Measurements from ENCODE around the gene P4HA2. TPM values are rescaled to one million over a fixed set of nuclear protein-coding genes. Genes with fewer than 3 reads are reported as not detected.

Gene P4HA2
- total RNA-seq, 2 experiments from 2014 or later = 0.32 to 7.2 TPM

- Histone ChIP-seq H3K4me2 (ENCODE audit: low read length) (no peak overlapping the region), H2AFZ (ENCODE audit: low read length) (no peak overlapping the region), H3K9me2 (ENCODE audit: insufficient read depth, low read length) (no peaks in the 10 kb centered on the region), H3K4me3 (ENCODE audit: low read depth, low read length, poor library complexity, severe bottlenecking) (no peak overlapping the region), H3K36me3 (ENCODE audit: insufficient read depth, low read length) (no peaks in the 10 kb centered on the region; the same call in 1 of the 2 replicates), H3K9me3 (ENCODE audit: low read length) (no peaks in the 10 kb centered on the region), H3K27ac (ENCODE audit: low read depth, low read length, poor library complexity, severe bottlenecking) (no peak overlapping the region), H3K79me2 (ENCODE audit: insufficient read depth, low read depth, low read length) (no peaks in the 10 kb centered on the region), H4K20me1 (ENCODE audit: insufficient read depth, low read length) (no peaks in the 10 kb centered on the region), H3K4me1 (ENCODE audit: insufficient read depth, low read length, poor library complexity, severe bottlenecking) (peaks cover 32% of the 10 kb centered on the region)
- ChIA-PET POLR2A (no interaction called here), CTCF (ENCODE audit: unreplicated experiment) (no interaction called here)
- no peak for TF ChIP-seq EZH2phosphoT487 (IDR thresholded peaks at IDR 0.05; ENCODE audit: borderline replicate concordance, low read depth, low read length)
- TF ChIP-seq, protein P1, sequence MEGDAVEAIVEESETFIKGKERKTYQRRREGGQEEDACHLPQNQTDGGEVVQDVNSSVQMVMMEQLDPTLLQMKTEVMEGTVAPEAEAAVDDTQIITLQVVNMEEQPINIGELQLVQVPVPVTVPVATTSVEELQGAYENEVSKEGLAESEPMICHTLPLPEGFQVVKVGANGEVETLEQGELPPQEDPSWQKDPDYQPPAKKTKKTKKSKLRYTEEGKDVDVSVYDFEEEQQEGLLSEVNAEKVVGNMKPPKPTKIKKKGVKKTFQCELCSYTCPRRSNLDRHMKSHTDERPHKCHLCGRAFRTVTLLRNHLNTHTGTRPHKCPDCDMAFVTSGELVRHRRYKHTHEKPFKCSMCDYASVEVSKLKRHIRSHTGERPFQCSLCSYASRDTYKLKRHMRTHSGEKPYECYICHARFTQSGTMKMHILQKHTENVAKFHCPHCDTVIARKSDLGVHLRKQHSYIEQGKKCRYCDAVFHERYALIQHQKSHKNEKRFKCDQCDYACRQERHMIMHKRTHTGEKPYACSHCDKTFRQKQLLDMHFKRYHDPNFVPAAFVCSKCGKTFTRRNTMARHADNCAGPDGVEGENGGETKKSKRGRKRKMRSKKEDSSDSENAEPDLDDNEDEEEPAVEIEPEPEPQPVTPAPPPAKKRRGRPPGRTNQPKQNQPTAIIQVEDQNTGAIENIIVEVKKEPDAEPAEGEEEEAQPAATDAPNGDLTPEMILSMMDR (conservative IDR thresholded peaks at IDR 0.05; ENCODE audit: low read length) = no peak
- intact Hi-C loops (cut with micrococcal nuclease; ENCODE audit: unreplicated experiment) = no loop called here
- BruUV-seq (replicated peaks) = no TSS peak
- no peak for DNase-seq (ENCODE audit: low spot score)
Observed at GRCh38 chr5:132219981-132220380, 7.7 kb downstream of the P4HA2 start.

- Histone ChIP-seq H3K9me3 (ENCODE audit: low read length) (no peaks in the 10 kb centered on the region), H3K9me2 (ENCODE audit: insufficient read depth, low read length) (no peaks in the 10 kb centered on the region), H3K36me3 (ENCODE audit: insufficient read depth, low read length) (no peaks in the 10 kb centered on the region; the same call in 1 of the 2 replicates), H3K79me2 (ENCODE audit: insufficient read depth, low read depth, low read length) (no peaks in the 10 kb centered on the region), H4K20me1 (ENCODE audit: insufficient read depth, low read length) (no peaks in the 10 kb centered on the region), H3K27ac (ENCODE audit: low read depth, low read length, poor library complexity, severe bottlenecking) (no peak overlapping the region), H3K4me1 (ENCODE audit: insufficient read depth, low read length, poor library complexity, severe bottlenecking) (peaks cover 28% of the 10 kb centered on the region), H3K4me2 (ENCODE audit: low read length) (no peak overlapping the region), H3K4me3 (ENCODE audit: low read depth, low read length, poor library complexity, severe bottlenecking) (no peak overlapping the region), H2AFZ (ENCODE audit: low read length) (no peak overlapping the region)
- intact Hi-C loops (cut with micrococcal nuclease; ENCODE audit: unreplicated experiment) = no loop called here
- CTCF ChIA-PET (ENCODE audit: unreplicated experiment) = no interaction called here
- no peak for TF ChIP-seq EZH2phosphoT487 (IDR thresholded peaks at IDR 0.05; ENCODE audit: borderline replicate concordance, low read depth, low read length)
- TF ChIP-seq, protein P1 (conservative IDR thresholded peaks at IDR 0.05; ENCODE audit: low read length) = no peak
- no peak for DNase-seq (ENCODE audit: low spot score)
- POLR2A ChIA-PET = no interaction called here
- no TSS peak for BruUV-seq (replicated peaks)
Observed at GRCh38 chr5:132219289-132219970, 8.2 kb downstream of the P4HA2 start.

- Histone ChIP-seq H3K9me2 (ENCODE audit: insufficient read depth, low read length) (no peaks in the 10 kb centered on the region), H3K9me3 (ENCODE audit: low read length) (no peaks in the 10 kb centered on the region), H4K20me1 (ENCODE audit: insufficient read depth, low read length) (no peaks in the 10 kb centered on the region), H2AFZ (ENCODE audit: low read length) (no peak overlapping the region), H3K4me2 (ENCODE audit: low read length) (no peak overlapping the region), H3K36me3 (ENCODE audit: insufficient read depth, low read length) (no peaks in the 10 kb centered on the region; the same call in 1 of the 2 replicates), H3K4me3 (ENCODE audit: low read depth, low read length, poor library complexity, severe bottlenecking) (no peak overlapping the region), H3K4me1 (ENCODE audit: insufficient read depth, low read length, poor library complexity, severe bottlenecking) (peaks cover 17% of the 10 kb centered on the region), H3K27ac (ENCODE audit: low read depth, low read length, poor library complexity, severe bottlenecking) (no peak overlapping the region), H3K79me2 (ENCODE audit: insufficient read depth, low read depth, low read length) (no peaks in the 10 kb centered on the region)
- DNase-seq (ENCODE audit: low spot score) = no peak
- ChIA-PET POLR2A (interaction anchor here (0.7 to 1.2 kb wide), 3 partner anchors 8 to 19 kb away, joined by 3 to 4 read pairs (median 3); no protein-coding TSS in a partner anchor), CTCF (ENCODE audit: unreplicated experiment) (no interaction called here)
- TF ChIP-seq, protein P1 (conservative IDR thresholded peaks at IDR 0.05; ENCODE audit: low read length) = no peak
- no peak for TF ChIP-seq EZH2phosphoT487 (IDR thresholded peaks at IDR 0.05; ENCODE audit: borderline replicate concordance, low read depth, low read length)
- BruUV-seq (replicated peaks) = no TSS peak
- intact Hi-C loops (cut with micrococcal nuclease; ENCODE audit: unreplicated experiment) = no loop called here
Observed at GRCh38 chr5:132218321-132218720, 9.3 kb downstream of the P4HA2 start.
